Measurements from ENCODE around the gene ZNF26. TPM values are rescaled to one million over a fixed set of nuclear protein-coding genes. Genes with fewer than 3 reads are reported as not detected.
"Not testable (repeated sequence)": the region's sequence is repeated elsewhere in the genome, so short reads cannot be mapped to it uniquely, and the experiment has no call there.

Gene ZNF26, protein sequence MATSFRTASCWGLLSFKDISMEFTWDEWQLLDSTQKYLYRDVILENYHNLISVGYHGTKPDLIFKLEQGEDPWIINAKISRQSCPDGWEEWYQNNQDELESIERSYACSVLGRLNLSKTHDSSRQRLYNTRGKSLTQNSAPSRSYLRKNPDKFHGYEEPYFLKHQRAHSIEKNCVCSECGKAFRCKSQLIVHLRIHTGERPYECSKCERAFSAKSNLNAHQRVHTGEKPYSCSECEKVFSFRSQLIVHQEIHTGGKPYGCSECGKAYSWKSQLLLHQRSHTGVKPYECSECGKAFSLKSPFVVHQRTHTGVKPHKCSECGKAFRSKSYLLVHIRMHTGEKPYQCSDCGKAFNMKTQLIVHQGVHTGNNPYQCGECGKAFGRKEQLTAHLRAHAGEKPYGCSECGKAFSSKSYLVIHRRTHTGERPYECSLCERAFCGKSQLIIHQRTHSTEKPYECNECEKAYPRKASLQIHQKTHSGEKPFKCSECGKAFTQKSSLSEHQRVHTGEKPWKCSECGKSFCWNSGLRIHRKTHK
- total RNA-seq = 11.3 and 12.0 TPM in 2 replicates

DNA sequence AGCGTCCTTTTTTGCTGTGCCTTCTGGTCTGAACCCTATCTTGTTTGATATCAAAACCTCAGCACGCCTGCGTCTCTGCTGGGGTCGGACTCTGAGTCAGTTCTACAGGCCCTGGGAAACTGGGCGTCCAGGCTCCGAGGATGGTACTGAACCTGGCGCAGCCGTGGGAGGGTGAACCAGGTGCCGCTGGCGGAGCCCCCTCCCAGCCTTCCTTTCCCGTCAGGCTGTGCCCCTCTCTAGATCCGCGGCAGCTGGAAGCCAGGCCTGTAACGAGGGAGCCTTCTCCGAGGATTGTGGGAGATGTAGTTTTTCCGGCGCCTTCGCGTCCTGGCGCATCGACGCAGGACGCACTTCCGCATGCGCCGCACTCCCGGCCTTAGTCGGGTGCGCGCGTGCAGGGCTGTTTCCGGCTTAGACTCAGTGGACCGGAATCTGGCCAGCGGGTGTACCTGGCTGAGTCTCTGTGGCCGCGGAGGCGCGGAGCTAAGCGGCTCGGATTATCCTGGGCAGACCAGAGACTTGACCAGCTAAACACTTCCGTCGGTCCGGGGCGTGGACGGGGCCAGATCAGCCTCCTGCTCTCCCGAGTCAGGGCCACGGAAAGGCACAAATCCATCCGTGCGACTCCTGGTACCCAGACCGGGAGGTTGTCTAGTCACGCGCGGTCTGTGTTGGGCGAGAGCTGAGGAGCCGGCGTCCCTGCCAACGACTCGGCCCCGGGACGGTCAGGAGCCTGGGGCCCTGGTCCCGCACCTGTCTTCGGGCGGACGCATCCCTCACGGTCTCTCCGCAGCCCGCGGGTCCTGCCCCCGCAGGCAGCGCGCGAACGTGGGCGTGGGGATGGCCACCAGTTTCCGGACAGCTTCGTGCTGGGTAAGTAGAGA lies at the start of gene ZNF26:
Gene ZNF26 (plus strand): TSS at position 367 of the 884 bp plus-strand sequence. CDS start 474 bp downstream, at position 841.
- Histone ChIP-seq H3K36me3 (ENCODE audit: control insufficient read depth, insufficient read depth, low read length) (no peaks in the 10 kb centered on the region), H3K27me3 (ENCODE audit: control insufficient read depth, insufficient read depth, low read length) (no peaks in the 10 kb centered on the region), H3K4me3 (ENCODE audit: low read depth, low read length) (peak within 1 kb of the TSS; percentile 94)
- DNase-seq (ENCODE audit: low read depth) = peak; percentile 77
- TF ChIP-seq, protein P1, sequence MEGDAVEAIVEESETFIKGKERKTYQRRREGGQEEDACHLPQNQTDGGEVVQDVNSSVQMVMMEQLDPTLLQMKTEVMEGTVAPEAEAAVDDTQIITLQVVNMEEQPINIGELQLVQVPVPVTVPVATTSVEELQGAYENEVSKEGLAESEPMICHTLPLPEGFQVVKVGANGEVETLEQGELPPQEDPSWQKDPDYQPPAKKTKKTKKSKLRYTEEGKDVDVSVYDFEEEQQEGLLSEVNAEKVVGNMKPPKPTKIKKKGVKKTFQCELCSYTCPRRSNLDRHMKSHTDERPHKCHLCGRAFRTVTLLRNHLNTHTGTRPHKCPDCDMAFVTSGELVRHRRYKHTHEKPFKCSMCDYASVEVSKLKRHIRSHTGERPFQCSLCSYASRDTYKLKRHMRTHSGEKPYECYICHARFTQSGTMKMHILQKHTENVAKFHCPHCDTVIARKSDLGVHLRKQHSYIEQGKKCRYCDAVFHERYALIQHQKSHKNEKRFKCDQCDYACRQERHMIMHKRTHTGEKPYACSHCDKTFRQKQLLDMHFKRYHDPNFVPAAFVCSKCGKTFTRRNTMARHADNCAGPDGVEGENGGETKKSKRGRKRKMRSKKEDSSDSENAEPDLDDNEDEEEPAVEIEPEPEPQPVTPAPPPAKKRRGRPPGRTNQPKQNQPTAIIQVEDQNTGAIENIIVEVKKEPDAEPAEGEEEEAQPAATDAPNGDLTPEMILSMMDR (IDR thresholded peaks at IDR 0.05; ENCODE audit: insufficient read depth, low read length, poor library complexity, severe bottlenecking) = no peak

DNA sequence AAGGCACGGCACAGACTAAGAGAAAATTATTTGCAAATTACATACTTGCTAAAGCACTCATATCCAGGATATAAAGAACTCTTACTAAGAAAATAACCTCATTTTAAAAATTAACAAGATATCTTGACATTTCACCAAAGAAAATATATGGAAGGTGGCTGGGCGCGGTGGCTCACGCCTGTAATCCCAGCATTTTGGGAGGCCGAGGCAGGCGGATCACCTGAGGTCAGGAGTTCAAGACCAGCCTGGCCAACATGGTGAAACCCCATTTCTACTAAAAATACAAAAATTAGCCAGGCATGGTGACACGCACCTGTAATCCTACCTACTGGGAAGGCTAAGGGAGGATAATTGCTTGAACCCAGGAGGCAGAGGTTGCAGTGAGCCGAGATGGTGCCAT lies 49.2 kb upstream of the ZNF26 start:
- not testable (repeated sequence) for H3K36me3 ChIP-seq (ENCODE audit: control insufficient read depth, insufficient read depth, low read length)

DNA sequence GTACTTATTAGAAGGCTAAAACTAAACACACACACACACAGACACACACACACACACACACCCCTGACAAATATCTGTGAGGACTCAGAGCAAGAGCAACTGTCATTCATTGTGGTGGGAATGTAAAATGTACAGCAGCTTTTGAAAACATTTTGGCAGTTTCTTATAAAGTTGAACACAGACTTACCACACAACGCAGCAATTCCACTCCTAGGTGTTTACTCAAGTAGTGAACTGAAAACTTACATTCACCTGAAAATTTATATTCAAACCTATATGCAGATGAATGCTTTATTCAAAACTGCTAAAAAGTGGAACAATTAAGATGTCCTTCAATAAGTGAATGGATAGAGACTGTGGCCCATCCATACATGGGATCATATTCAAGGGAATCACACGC lies 48.7 kb upstream of the ZNF26 start:
- Histone ChIP-seq H3K4me3 (ENCODE audit: low read depth, low read length) (no peak overlapping the region), H3K27me3 (ENCODE audit: control insufficient read depth, insufficient read depth, low read length) (no peaks in the 10 kb centered on the region), H3K36me3 (ENCODE audit: control insufficient read depth, insufficient read depth, low read length) (peaks cover 4% of the 10 kb centered on the region)
- TF ChIP-seq, protein P1 (IDR thresholded peaks at IDR 0.05; ENCODE audit: insufficient read depth, low read length, poor library complexity, severe bottlenecking) = no peak
- no peak for DNase-seq (ENCODE audit: low read depth)

More for the DNA sequence above, 49.2 kb upstream of the ZNF26 start:
- not testable (repeated sequence) for DNase-seq (ENCODE audit: low read depth); H3K27me3 ChIP-seq (ENCODE audit: control insufficient read depth, insufficient read depth, low read length); H3K4me3 ChIP-seq (ENCODE audit: low read depth, low read length)

DNA sequence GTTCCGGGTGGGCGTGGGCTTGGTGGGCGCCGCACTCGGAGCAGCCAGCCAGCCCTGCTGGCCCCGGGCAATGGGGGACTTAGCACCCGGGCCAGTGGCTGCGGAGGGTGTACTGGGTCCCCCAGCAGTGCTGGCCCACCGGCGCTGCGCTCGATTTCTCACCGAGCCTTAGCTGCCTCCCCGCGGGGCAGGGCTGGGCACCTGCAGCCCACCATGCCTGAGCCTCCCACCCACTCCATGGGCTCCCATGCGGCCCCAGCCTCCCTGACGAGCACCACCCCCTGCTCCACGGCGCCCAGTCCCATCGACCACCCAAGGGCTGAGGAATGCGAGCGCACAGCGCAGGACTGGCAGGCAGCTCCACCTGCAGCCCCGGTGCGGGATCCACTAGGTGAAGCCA lies 47.4 kb upstream of the ZNF26 start:
- not testable (repeated sequence) for H3K36me3 ChIP-seq (ENCODE audit: control insufficient read depth, insufficient read depth, low read length); H3K4me3 ChIP-seq (ENCODE audit: low read depth, low read length); DNase-seq (ENCODE audit: low read depth); H3K27me3 ChIP-seq (ENCODE audit: control insufficient read depth, insufficient read depth, low read length)

DNA sequence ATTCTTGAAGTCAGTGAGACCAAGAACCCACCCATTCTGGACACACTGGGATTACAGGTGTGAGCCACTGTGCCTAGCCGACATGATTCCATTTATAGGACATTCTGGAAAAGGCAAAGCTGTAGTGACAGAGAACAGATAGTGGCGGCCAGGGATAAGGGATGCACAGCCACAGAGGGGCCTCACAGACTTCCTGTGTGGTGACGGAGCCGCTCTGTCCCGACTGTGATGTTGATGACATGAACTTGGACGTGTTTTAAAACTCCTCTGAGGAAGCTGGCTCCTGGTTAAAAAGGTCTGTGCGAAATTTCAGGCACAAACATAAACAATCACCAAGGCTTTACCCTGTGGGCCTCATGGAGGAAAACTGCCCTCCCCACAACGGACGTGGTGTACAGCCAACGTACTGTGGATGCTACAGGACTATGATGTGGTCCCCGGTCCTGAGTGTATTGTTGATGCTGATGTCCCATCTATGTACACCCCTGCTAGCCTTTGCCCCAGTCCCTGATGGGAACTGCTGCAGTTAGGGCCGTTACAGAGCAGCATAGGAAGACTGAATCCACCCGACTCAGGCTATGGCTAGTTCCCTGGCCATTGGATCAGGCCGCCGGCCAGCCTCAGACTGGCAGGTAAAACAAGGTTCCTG lies 46.0 kb upstream of the ZNF26 start:
- TF ChIP-seq, protein P1 (IDR thresholded peaks at IDR 0.05; ENCODE audit: insufficient read depth, low read length, poor library complexity, severe bottlenecking) = no peak
- Histone ChIP-seq H3K36me3 (ENCODE audit: control insufficient read depth, insufficient read depth, low read length) (peaks cover 9% of the 10 kb centered on the region), H3K4me3 (ENCODE audit: low read depth, low read length) (no peak overlapping the region), H3K27me3 (ENCODE audit: control insufficient read depth, insufficient read depth, low read length) (no peaks in the 10 kb centered on the region)
- DNase-seq (ENCODE audit: low read depth) = no peak

DNA sequence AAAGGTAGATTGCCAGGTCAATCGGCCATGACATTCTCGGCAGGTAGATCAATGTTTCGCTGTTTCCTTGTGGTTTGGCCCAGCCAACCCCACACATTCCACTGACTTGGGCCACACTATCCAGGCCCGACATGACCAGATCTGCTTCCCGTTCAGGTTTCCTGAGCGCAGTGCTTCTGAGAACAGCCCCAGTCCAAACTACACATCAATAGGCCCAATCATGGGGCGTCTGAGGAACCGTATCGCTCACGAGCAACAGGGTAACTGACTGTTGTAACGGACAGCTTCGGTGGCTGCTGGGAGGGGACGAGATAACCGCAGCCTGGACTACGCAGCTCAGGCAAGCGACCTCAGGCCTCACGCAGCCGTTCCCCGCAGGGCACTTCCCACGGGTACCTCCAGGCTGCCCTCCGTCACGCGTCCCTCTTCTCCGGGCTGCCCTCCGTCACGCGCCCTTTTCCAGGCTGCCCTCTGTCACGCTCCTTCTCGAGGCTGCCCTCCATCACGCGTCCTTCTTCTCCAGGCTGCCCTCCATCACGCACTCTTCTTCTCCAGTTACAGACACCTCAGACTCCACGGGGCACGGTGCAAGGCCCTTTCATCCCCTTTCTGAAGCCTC lies 44.7 kb upstream of the ZNF26 start:
- H3K27me3 ChIP-seq (ENCODE audit: control insufficient read depth, insufficient read depth, low read length) = no peaks in the 10 kb centered on the region
- no peak for DNase-seq (ENCODE audit: low read depth)
- H3K36me3 ChIP-seq (ENCODE audit: control insufficient read depth, insufficient read depth, low read length) = peaks cover 9% of the 10 kb centered on the region
- no peak overlapping the region for H3K4me3 ChIP-seq (ENCODE audit: low read depth, low read length)
- TF ChIP-seq, protein P1 (IDR thresholded peaks at IDR 0.05; ENCODE audit: insufficient read depth, low read length, poor library complexity, severe bottlenecking) = no peak

Measured in kidney epithelial cell (primary cell).